ENCODE results near the gene IL31. TPM values are rescaled to one million over a fixed set of nuclear protein-coding genes. Genes with fewer than 3 reads are reported as not detected.

The IL31 gene
- total and polyA plus RNA-seq, 2 of the 4 experiments (the other 2 are of a cell fraction): not detected

- Histone ChIP-seq H2AK5ac (ENCODE audit: low read depth, low read length) (no peak overlapping the region), H2AFZ (replicated peaks; ENCODE audit: low read length, poor library complexity) (no peak overlapping the region), H3K18ac (ENCODE audit: low read depth, low read length) (no peak overlapping the region), H2BK5ac (ENCODE audit: low read depth, low read length, poor library complexity, severe bottlenecking) (no peak overlapping the region), H3K27me3 (ENCODE audit: control insufficient read depth, insufficient read depth, low read length) (peaks cover 8% of the 10 kb centered on the region), H3K56ac (ENCODE audit: extremely low read depth, insufficient read depth, low read length) (no peak overlapping the region), H2AK9ac (replicated peaks; ENCODE audit: low read depth, low read length, poor library complexity) (no peak overlapping the region), H4K91ac (ENCODE audit: insufficient read depth, low read depth, low read length) (no peak overlapping the region), H2BK20ac (ENCODE audit: low read depth, low read length) (no peak overlapping the region), H2BK120ac (ENCODE audit: low read depth, low read length) (no peak overlapping the region), H3K9me1 (ENCODE audit: insufficient read depth, low read length) (no peaks in the 10 kb centered on the region), H3K4me2 (ENCODE audit: low read depth, low read length) (no peak overlapping the region), H4K8ac (ENCODE audit: low read depth in 2 of 2, low read length in 2 of 2) (no peak overlapping the region), H3K23ac (ENCODE audit: low read depth, low read length) (no peak overlapping the region), H3K27ac (ENCODE audit: insufficient read depth, low read length) (no peak overlapping the region), H3K9me3 (ENCODE audit: control insufficient read depth, insufficient read depth, low read length) (no peaks in the 10 kb centered on the region), H3K9ac (ENCODE audit: low read depth, low read length) (no peak overlapping the region), H4K5ac (ENCODE audit: low read depth, low read length) (no peak overlapping the region), H2BK15ac (ENCODE audit: low read depth, low read length) (no peak overlapping the region), H3K4ac (ENCODE audit: low read depth, low read length) (no peak overlapping the region), H3K79me1 (ENCODE audit: low read depth in 1 of 2, low read length in 2 of 2) (no peaks in the 10 kb centered on the region), H3K4me1 (ENCODE audit: control insufficient read depth, insufficient read depth, low read length) (no peaks in the 10 kb centered on the region), H3K4me3 (ENCODE audit: insufficient read depth, low read depth, low read length) (no peak overlapping the region), H4K20me1 (ENCODE audit: insufficient read depth, low read length) (no peaks in the 10 kb centered on the region), H3K14ac (replicated peaks; ENCODE audit: low read depth, low read length) (no peak overlapping the region), H3K36me3 (ENCODE audit: control insufficient read depth, insufficient read depth, low read length) (no peaks in the 10 kb centered on the region)
- no peak for DNase-seq
- CTCF ChIA-PET: no interaction called here
- in situ Hi-C loops (cut with MboI; ENCODE audit: low sequenced_read_pairs): no loop called here
- intact Hi-C loops (cut with micrococcal nuclease): no loop called here
- BruUV-seq (replicated peaks): no TSS peak
- POLR2A ChIA-PET (ENCODE audit: unreplicated experiment): no interaction called here
- no peak for TF ChIP-seq CEBPB (IDR thresholded peaks at IDR 0.05; ENCODE audit: low read depth, low read length)
- no peak for TF ChIP-seq ELK1 (IDR thresholded peaks at IDR 0.05; ENCODE audit: borderline replicate concordance, low read depth, low read length)
- TF ChIP-seq POLR2A (IDR thresholded peaks at IDR 0.05; ENCODE audit: low read depth, low read length): no peak
- TF ChIP-seq RAD21 (IDR thresholded peaks at IDR 0.05; ENCODE audit: low read length): no peak
- TF ChIP-seq MAZ (IDR thresholded peaks at IDR 0.05; ENCODE audit: borderline replicate concordance, low read depth, low read length): no peak
- TF ChIP-seq RFX5 (IDR thresholded peaks at IDR 0.05; ENCODE audit: low read depth, low read length): no peak
- no peak for TF ChIP-seq USF2 (IDR thresholded peaks at IDR 0.05; ENCODE audit: low read depth, low read length)
- no peak for TF ChIP-seq RCOR1 (IDR thresholded peaks at IDR 0.05; ENCODE audit: insufficient replicate concordance, low read length)
- TF ChIP-seq CTCF (conservative IDR thresholded peaks at IDR 0.05; ENCODE audit: low read depth, low read length): no peak
- no peak for TF ChIP-seq SMC3 (IDR thresholded peaks at IDR 0.05; ENCODE audit: low read depth, low read length)
- no peak for TF ChIP-seq NFE2L2 (IDR thresholded peaks at IDR 0.05; ENCODE audit: low read depth, low read length)
- no peak for TF ChIP-seq FOS (IDR thresholded peaks at IDR 0.05; ENCODE audit: low read depth, low read length)
- TF ChIP-seq MAFK (IDR thresholded peaks at IDR 0.05; ENCODE audit: low read depth, low read length): no peak
- TF ChIP-seq BHLHE40 (IDR thresholded peaks at IDR 0.05; ENCODE audit: low read depth, low read length): no peak
- no peak for TF ChIP-seq CHD1 (IDR thresholded peaks at IDR 0.05; ENCODE audit: low read depth, low read length)
- TF ChIP-seq MXI1 (IDR thresholded peaks at IDR 0.05; ENCODE audit: borderline replicate concordance, low read depth, low read length): no peak
- ATAC-seq (ENCODE audit: low read depth): no peak
- WGBS, 2 experiments (ENCODE audit: extremely low coverage in 2 of 2, insufficient read length in 1 of 2): 80% methylated on average over 1 of the region's 8 CpGs; no CpG with 5 or more reads in 1 of the 2 experiments
- dilution Hi-C loops (cut with HindIII; ENCODE audit: low sequenced_read_pairs, unreplicated experiment): no loop called here
Observed at GRCh38 chr12:122161682-122162081, 12.3 kb downstream of the IL31 start.

Data from IMR-90 (cell line).